Heart right ventricle (tissue), 16 donors: ENCODE data around the gene MACROD2. TPM values are rescaled to one million over a fixed set of nuclear protein-coding genes. Genes with fewer than 3 reads are reported as not detected.

Source experiments
- ATAC-seq, 8 donors: fragments of 200-7000 bp; cut with Tn5 transposase; one replicate each; pipeline ENCODE4 v1.9.1; 2020; ENCODE audit warnings: mild to moderate bottlenecking in 8 of 8, moderate library complexity in 8 of 8, moderate number of reproducible peaks in 1 of 8
- DNase-seq, 2 donors: peaks; one replicate each; pipeline ENCODE4 v3.0.0-alpha.2; 2020
- H3K27ac ChIP-seq, 10 donors: fragments of 200-600 bp; sonication (generic) in 2 of 10; one replicate each; pipeline versions ENCODE4 v1.5.0 to v1.8.0; 2020 to 2022; ENCODE audit warnings: mild to moderate bottlenecking in 3 of 10
- H3K27me3 ChIP-seq, 7 donors: fragments of 200-600 bp; one replicate each; pipeline ENCODE4 v1.8.0; 2021 to 2022; ENCODE audit warnings: mild to moderate bottlenecking in 2 of 7
- H3K36me3 ChIP-seq, 9 donors: fragments of 200-600 bp; sonication (generic) in 1 of 9; one replicate each; pipeline versions ENCODE4 v1.5.0 to v1.8.0; 2020 to 2022; ENCODE audit warnings: mild to moderate bottlenecking in 2 of 9
- H3K4me1 ChIP-seq, 9 donors: fragments of 200-600 bp; sonication (generic) in 1 of 9; one replicate each; pipeline versions ENCODE4 v1.5.0 to v1.8.0; 2020 to 2022; ENCODE audit warnings: mild to moderate bottlenecking in 4 of 9
- H3K4me3 ChIP-seq, 10 donors: fragments of 200-600 bp; sonication (generic) in 2 of 10; one replicate each; pipeline versions ENCODE4 v1.5.0 to v1.8.0; 2020 to 2022; ENCODE audit warnings: mild to moderate bottlenecking in 7 of 10, moderate library complexity in 2 of 10
- H3K9me3 ChIP-seq, 11 donors: fragments of 200-600 bp in 10 of 11; sonication (generic) in 2 of 11; one replicate each; pipeline versions ENCODE4 v1.5.0 to v1.8.0; 2013 to 2022; ENCODE audit warnings: mild to moderate bottlenecking in 2 of 11, control low read depth in 1 of 11, moderate library complexity in 1 of 11
- CTCF ChIP-seq, 9 donors: fragments of 200-600 bp; sonication (generic) in 2 of 9; IDR thresholded peaks; one replicate each; pipeline versions ENCODE4 v1.5.0 to v1.8.0; 2021 to 2022; ENCODE audit warnings: antibody characterized with exemption in 9 of 9, mild to moderate bottlenecking in 5 of 9, moderate library complexity in 1 of 9
- WGBS, 2 donors: extraction: QIAGEN DNeasy Blood & Tissue Kit; methylation state at CpG; one replicate each; pipeline ENCODE4 v1.1.7; 2013; ENCODE audit warnings: inconsistent platforms in 1 of 2; 5-methylcytosine and 5-hydroxymethylcytosine counted together
- intact Hi-C, 10 donors: fragments of 100-400 bp; cut with DNase I; formaldehyde crosslinking; loops; one replicate each; pipeline versions ENCODE4 v1.11.1 to v1.14.2; 2022
- polyA plus RNA-seq, 2 donors: library from polyadenylated mRNA; stranded (reverse); fragments of 200-250 nt; gene quantifications; one replicate each; pipeline ENCODE4 v1.2.3, GENCODE V29; 2013
- total RNA-seq, 10 donors: library from RNA; stranded (reverse); fragmentation: NEBNext Ultra II Directional in 3 of 10; extraction: Animal tissue kit (Norgen Biotek cat#: 25700) in 3 of 10; gene quantifications; one replicate each; pipeline versions ENCODE4 v1.2.1 to v1.2.4, GENCODE V29; 2021 to 2023
- donor health status: Arrhythmogenic right ventricular cardiomyopathy.
- donor health status: ischemic (EF 13 %, LVEDD 7.1; RV severe dilation, severe dysfunction).
- donor health status: healthy with polysubstance abuse.
- donor health status: DM: no; HTN: yes; CAD: no.
- donor health status: DM: no; HTN: no; CAD: no.
- donor health status: ischemic (EF 25% LVEDD 6.9; RV normal size, moderate dysfunction).
- donor health status: ischemic (EF 25% LVEDD 5.7; RV mildly dilated, moderate dysfunction).
- donor health status: healthy.
- donor health status: DM: yes; HTN: yes; CAD: no.
- donor health status: Ischemic cardiomyopathy.
- donor health status: ischemic (EF 35%, LVEDD 5.7; RV mildly dilated, moderate dysfunction).
- donor health status: nonischemic (EF 11% LVEDD 7.7; RV severe dilation, severe dysfunction).
- donor health status: DM: yes; HTN: yes; CAD: no.
- donor health status: PGD.
- donor health status: ischemic (EF 29% LVEDD 5.4; RV normal size, mild dysfunction).
- donor health status: nonischemic (EF 23%, LVEDD 6.1; RV moderate dilation, normal function).

The MACROD2 gene
- total and polyA plus RNA-seq, 12 donors, result 0.28 to 6.4 (median 4.1) TPM

GRCh38 chr20:15565786-15566185 lies 1570.5 kb downstream of the MACROD2 start:
- no peaks in the 10 kb centered on the region for H3K36me3 ChIP-seq
- H3K9me3 ChIP-seq, result no peaks in the 10 kb centered on the region
- H3K27me3 ChIP-seq, result no peaks in the 10 kb centered on the region
- no peak for TF ChIP-seq CTCF (IDR thresholded peaks at IDR 0.05)
- no peak overlapping the region for H3K27ac ChIP-seq
- 22 to 26% methylated on average over 2 of the region's 2 CpGs for WGBS, 2 donors
- peaks cover 0 to 6% (median 0%) of the 10 kb centered on the region in 9 donors for H3K4me1 ChIP-seq
- DNase-seq (no peak), ATAC-seq (no peak)
- intact Hi-C loops, result no loop called here
- no peak overlapping the region for H3K4me3 ChIP-seq

GRCh38 chr20:15567219-15567618 lies 1571.9 kb downstream of the MACROD2 start:
- TF ChIP-seq CTCF (IDR thresholded peaks at IDR 0.05), result no peak
- 79 to 81% methylated on average over 4 of the region's 4 CpGs for WGBS, 2 donors
- no peaks in the 10 kb centered on the region for H3K9me3 ChIP-seq
- DNase-seq (no peak), ATAC-seq (no peak)
- no peak overlapping the region for H3K4me3 ChIP-seq
- H3K27ac ChIP-seq, result no peak overlapping the region
- H3K27me3 ChIP-seq, result no peaks in the 10 kb centered on the region
- intact Hi-C loops, result no loop called here
- no peaks in the 10 kb centered on the region for H3K4me1 ChIP-seq
- H3K36me3 ChIP-seq, result no peaks in the 10 kb centered on the region

DNA sequence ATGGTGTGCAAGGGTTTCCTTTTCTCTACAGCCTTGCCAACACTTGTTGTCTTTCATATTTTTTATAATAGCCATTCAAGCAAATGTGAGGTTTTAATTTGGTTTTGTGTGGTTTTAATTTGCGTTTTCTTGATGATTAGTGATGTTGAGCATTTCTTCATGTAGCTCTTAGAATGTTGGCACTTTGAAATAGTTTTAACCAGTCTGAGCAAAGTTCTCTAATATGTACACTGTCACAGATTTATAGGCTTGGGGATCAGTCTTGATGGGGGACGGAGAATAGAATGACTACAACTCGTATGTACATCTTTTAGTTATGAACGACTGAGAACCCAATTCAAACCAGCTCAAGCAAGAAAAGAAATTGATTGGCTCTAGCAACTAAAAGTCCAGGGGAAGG lies 1574.8 kb downstream of the MACROD2 start:
- no peaks in the 10 kb centered on the region for H3K9me3 ChIP-seq
- H3K4me1 ChIP-seq, result no peaks in the 10 kb centered on the region
- no peak for TF ChIP-seq CTCF (IDR thresholded peaks at IDR 0.05)
- H3K4me3 ChIP-seq, result no peak overlapping the region
- DNase-seq (no peak), ATAC-seq (no peak)
- intact Hi-C loops, result no loop called here
- no peaks in the 10 kb centered on the region for H3K36me3 ChIP-seq
- no peak overlapping the region for H3K27ac ChIP-seq
- no peaks in the 10 kb centered on the region for H3K27me3 ChIP-seq
- WGBS, 2 donors, result 94 to 96% methylated on average over 4 of the region's 4 CpGs

DNA sequence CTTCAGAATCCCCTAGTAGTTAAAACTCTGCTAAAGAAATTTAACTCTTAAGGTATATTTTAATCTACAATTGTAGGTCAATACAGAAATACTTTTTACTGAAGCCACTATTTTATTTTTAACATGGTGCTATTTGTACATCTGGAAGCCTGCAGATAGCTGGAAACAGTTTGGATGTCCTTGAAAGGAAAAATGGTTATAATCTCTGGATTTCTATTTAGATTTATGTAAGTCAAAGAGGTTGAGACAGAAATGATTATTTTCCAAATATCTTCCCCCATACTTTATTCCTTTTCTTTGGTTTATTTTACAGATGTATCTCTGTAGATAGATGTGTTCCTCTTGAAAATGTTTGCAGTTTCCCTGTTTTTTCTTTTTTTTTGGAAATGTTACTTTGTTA lies 1575.7 kb downstream of the MACROD2 start:
- intact Hi-C loops, result no loop called here

More for the DNA sequence above, 1575.7 kb downstream of the MACROD2 start:
- DNase-seq (no peak), ATAC-seq (no peak)
- no peaks in the 10 kb centered on the region for H3K9me3 ChIP-seq
- no peaks in the 10 kb centered on the region for H3K4me1 ChIP-seq
- H3K36me3 ChIP-seq, result no peaks in the 10 kb centered on the region
- H3K27me3 ChIP-seq, result no peaks in the 10 kb centered on the region
- TF ChIP-seq CTCF (IDR thresholded peaks at IDR 0.05), result no peak
- H3K4me3 ChIP-seq, result no peak overlapping the region
- H3K27ac ChIP-seq, result no peak overlapping the region
